ENCODE results near the gene UBE2E3.

UBE2E3 gene

GRCh38 chr2:180992994-180993393 lies 12.6 kb downstream of the UBE2E3 start:
- Histone ChIP-seq H3K27me3 (ENCODE audit: low read depth, low read length) (no peaks in the 10 kb centered on the region), H3K9me3 (ENCODE audit: control insufficient read depth in 1 of 2, low read length in 2 of 2) (no peaks in the 10 kb centered on the region), H3K27ac (ENCODE audit: low read length) (no peak overlapping the region), H3K36me3 (ENCODE audit: control insufficient read depth in 1 of 2, insufficient read depth in 2 of 2, low read length in 2 of 2) (no peaks in the 10 kb centered on the region), H3K4me1 (ENCODE audit: control insufficient read depth in 1 of 2, insufficient read depth in 2 of 2, low read length in 2 of 2) (peaks cover 5 to 9% of the 10 kb centered on the region in 2 donors), H3K4me3 (ENCODE audit: low read depth in 1 of 2, low read length in 2 of 2) (no peak overlapping the region)

GRCh38 chr2:180999274-180999964 lies 19.0 kb downstream of the UBE2E3 start:
- Histone ChIP-seq H3K36me3 (ENCODE audit: control insufficient read depth in 1 of 2, insufficient read depth in 2 of 2, low read length in 2 of 2) (no peaks in the 10 kb centered on the region), H3K4me3 (ENCODE audit: low read depth in 1 of 2, low read length in 2 of 2) (no peak overlapping the region), H3K27me3 (ENCODE audit: low read depth, low read length) (no peaks in the 10 kb centered on the region), H3K9me3 (ENCODE audit: control insufficient read depth in 1 of 2, low read length in 2 of 2) (no peaks in the 10 kb centered on the region), H3K4me1 (ENCODE audit: control insufficient read depth in 1 of 2, insufficient read depth in 2 of 2, low read length in 2 of 2) (no peaks in the 10 kb centered on the region), H3K27ac (ENCODE audit: low read length) (no peak overlapping the region)

GRCh38 chr2:181004647-181005325 lies 24.4 kb downstream of the UBE2E3 start:
- no peak overlapping the region for H3K4me3 ChIP-seq (ENCODE audit: low read depth in 1 of 2, low read length in 2 of 2)
- H3K4me1 ChIP-seq (ENCODE audit: control insufficient read depth in 1 of 2, insufficient read depth in 2 of 2, low read length in 2 of 2), result peaks cover 0 to 18% of the 10 kb centered on the region in 2 donors
- no peak overlapping the region for H3K27ac ChIP-seq (ENCODE audit: low read length)
- no peaks in the 10 kb centered on the region for H3K27me3 ChIP-seq (ENCODE audit: low read depth, low read length)
- no peaks in the 10 kb centered on the region for H3K9me3 ChIP-seq (ENCODE audit: control insufficient read depth in 1 of 2, low read length in 2 of 2)
- H3K36me3 ChIP-seq (ENCODE audit: control insufficient read depth in 1 of 2, insufficient read depth in 2 of 2, low read length in 2 of 2), result no peaks in the 10 kb centered on the region

- H3K4me3 ChIP-seq (ENCODE audit: low read depth in 1 of 2, low read length in 2 of 2), result no peak overlapping the region
- H3K4me1 ChIP-seq (ENCODE audit: control insufficient read depth in 1 of 2, insufficient read depth in 2 of 2, low read length in 2 of 2), result peaks cover 0 to 18% of the 10 kb centered on the region in 2 donors
- H3K36me3 ChIP-seq (ENCODE audit: control insufficient read depth in 1 of 2, insufficient read depth in 2 of 2, low read length in 2 of 2), result no peaks in the 10 kb centered on the region
- H3K27me3 ChIP-seq (ENCODE audit: low read depth, low read length), result no peaks in the 10 kb centered on the region
- no peaks in the 10 kb centered on the region for H3K9me3 ChIP-seq (ENCODE audit: control insufficient read depth in 1 of 2, low read length in 2 of 2)
- no peak overlapping the region for H3K27ac ChIP-seq (ENCODE audit: low read length)
These were observed 24.9 kb downstream of the UBE2E3 start for GRCh38 chr2:181005326-181005655.

- H3K4me1 ChIP-seq (ENCODE audit: control insufficient read depth in 1 of 2, insufficient read depth in 2 of 2, low read length in 2 of 2), result peaks cover 0 to 18% of the 10 kb centered on the region in 2 donors
- no peaks in the 10 kb centered on the region for H3K36me3 ChIP-seq (ENCODE audit: control insufficient read depth in 1 of 2, insufficient read depth in 2 of 2, low read length in 2 of 2)
- H3K4me3 ChIP-seq (ENCODE audit: low read depth in 1 of 2, low read length in 2 of 2), result no peak overlapping the region
- no peaks in the 10 kb centered on the region for H3K27me3 ChIP-seq (ENCODE audit: low read depth, low read length)
- H3K27ac ChIP-seq (ENCODE audit: low read length), result no peak overlapping the region
- no peaks in the 10 kb centered on the region for H3K9me3 ChIP-seq (ENCODE audit: control insufficient read depth in 1 of 2, low read length in 2 of 2)
These were observed 25.4 kb downstream of the UBE2E3 start for GRCh38 chr2:181005809-181006208.

GRCh38 chr2:181007086-181007837 lies 26.9 kb downstream of the UBE2E3 start:
- Histone ChIP-seq H3K9me3 (ENCODE audit: control insufficient read depth in 1 of 2, low read length in 2 of 2) (no peaks in the 10 kb centered on the region), H3K27me3 (ENCODE audit: low read depth, low read length) (no peaks in the 10 kb centered on the region), H3K36me3 (ENCODE audit: control insufficient read depth in 1 of 2, insufficient read depth in 2 of 2, low read length in 2 of 2) (no peaks in the 10 kb centered on the region), H3K4me3 (ENCODE audit: low read depth in 1 of 2, low read length in 2 of 2) (no peak overlapping the region), H3K4me1 (ENCODE audit: control insufficient read depth in 1 of 2, insufficient read depth in 2 of 2, low read length in 2 of 2) (peaks cover 0 to 22% of the 10 kb centered on the region in 2 donors), H3K27ac (ENCODE audit: low read length) (no peak overlapping the region)

- peaks cover 0 to 22% of the 10 kb centered on the region in 2 donors for H3K4me1 ChIP-seq (ENCODE audit: control insufficient read depth in 1 of 2, insufficient read depth in 2 of 2, low read length in 2 of 2)
- no peak overlapping the region for H3K4me3 ChIP-seq (ENCODE audit: low read depth in 1 of 2, low read length in 2 of 2)
- no peaks in the 10 kb centered on the region for H3K36me3 ChIP-seq (ENCODE audit: control insufficient read depth in 1 of 2, insufficient read depth in 2 of 2, low read length in 2 of 2)
- H3K27me3 ChIP-seq (ENCODE audit: low read depth, low read length), result no peaks in the 10 kb centered on the region
- no peaks in the 10 kb centered on the region for H3K9me3 ChIP-seq (ENCODE audit: control insufficient read depth in 1 of 2, low read length in 2 of 2)
- H3K27ac ChIP-seq (ENCODE audit: low read length), result no peak overlapping the region
These were observed 28.0 kb downstream of the UBE2E3 start for GRCh38 chr2:181008407-181008806.

- Histone ChIP-seq H3K4me3 (ENCODE audit: low read depth in 1 of 2, low read length in 2 of 2) (no peak overlapping the region), H3K27me3 (ENCODE audit: low read depth, low read length) (no peaks in the 10 kb centered on the region), H3K27ac (ENCODE audit: low read length) (no peak overlapping the region), H3K4me1 (ENCODE audit: control insufficient read depth in 1 of 2, insufficient read depth in 2 of 2, low read length in 2 of 2) (peaks cover 0 to 8% of the 10 kb centered on the region in 2 donors), H3K36me3 (ENCODE audit: control insufficient read depth in 1 of 2, insufficient read depth in 2 of 2, low read length in 2 of 2) (no peaks in the 10 kb centered on the region), H3K9me3 (ENCODE audit: control insufficient read depth in 1 of 2, low read length in 2 of 2) (no peaks in the 10 kb centered on the region)
These were observed 40.9 kb downstream of the UBE2E3 start for GRCh38 chr2:181021199-181021789.

GRCh38 chr2:181022652-181023051 lies 42.2 kb downstream of the UBE2E3 start:
- no peaks in the 10 kb centered on the region for H3K9me3 ChIP-seq (ENCODE audit: control insufficient read depth in 1 of 2, low read length in 2 of 2)
- no peaks in the 10 kb centered on the region for H3K27me3 ChIP-seq (ENCODE audit: low read depth, low read length)
- H3K4me3 ChIP-seq (ENCODE audit: low read depth in 1 of 2, low read length in 2 of 2), result no peak overlapping the region
- H3K27ac ChIP-seq (ENCODE audit: low read length), result no peak overlapping the region
- H3K36me3 ChIP-seq (ENCODE audit: control insufficient read depth in 1 of 2, insufficient read depth in 2 of 2, low read length in 2 of 2), result no peaks in the 10 kb centered on the region
- peaks cover 0 to 8% of the 10 kb centered on the region in 2 donors for H3K4me1 ChIP-seq (ENCODE audit: control insufficient read depth in 1 of 2, insufficient read depth in 2 of 2, low read length in 2 of 2)

GRCh38 chr2:181025004-181025403 lies 44.6 kb downstream of the UBE2E3 start:
- H3K4me3 ChIP-seq (ENCODE audit: low read depth in 1 of 2, low read length in 2 of 2), result no peak overlapping the region
- H3K9me3 ChIP-seq (ENCODE audit: control insufficient read depth in 1 of 2, low read length in 2 of 2), result no peaks in the 10 kb centered on the region
- H3K36me3 ChIP-seq (ENCODE audit: control insufficient read depth in 1 of 2, insufficient read depth in 2 of 2, low read length in 2 of 2), result no peaks in the 10 kb centered on the region
- no peak overlapping the region for H3K27ac ChIP-seq (ENCODE audit: low read length)
- peaks cover 0 to 2% of the 10 kb centered on the region in 2 donors for H3K4me1 ChIP-seq (ENCODE audit: control insufficient read depth in 1 of 2, insufficient read depth in 2 of 2, low read length in 2 of 2)
- no peaks in the 10 kb centered on the region for H3K27me3 ChIP-seq (ENCODE audit: low read depth, low read length)

- H3K36me3 ChIP-seq (ENCODE audit: control insufficient read depth in 1 of 2, insufficient read depth in 2 of 2, low read length in 2 of 2), result no peaks in the 10 kb centered on the region
- H3K27me3 ChIP-seq (ENCODE audit: low read depth, low read length), result no peaks in the 10 kb centered on the region
- no peaks in the 10 kb centered on the region for H3K4me1 ChIP-seq (ENCODE audit: control insufficient read depth in 1 of 2, insufficient read depth in 2 of 2, low read length in 2 of 2)
- no peak overlapping the region for H3K4me3 ChIP-seq (ENCODE audit: low read depth in 1 of 2, low read length in 2 of 2)
- no peaks in the 10 kb centered on the region for H3K9me3 ChIP-seq (ENCODE audit: control insufficient read depth in 1 of 2, low read length in 2 of 2)
- no peak overlapping the region for H3K27ac ChIP-seq (ENCODE audit: low read length)
These were observed 56.0 kb downstream of the UBE2E3 start for GRCh38 chr2:181036445-181036844.
